Mucosa of rectum (tissue), 2 donors: Measurements from ENCODE around the gene LRRTM1.

Experiments
- H3K27ac ChIP-seq, 2 donors: one replicate each; pipeline ENCODE4 v1.7.0; 2013; ENCODE audit warnings: inconsistent platforms in 2 of 2, low read depth in 2 of 2, low read length in 2 of 2
- H3K27me3 ChIP-seq, 2 donors: one replicate each; pipeline ENCODE4 v1.7.0; 2013; ENCODE audit warnings: low read length in 2 of 2; ENCODE audit not compliant: control insufficient read depth in 2 of 2, insufficient read depth in 2 of 2
- H3K36me3 ChIP-seq, 2 donors: one replicate each; pipeline ENCODE4 v1.7.0; 2013; ENCODE audit warnings: low read length in 2 of 2; ENCODE audit not compliant: control insufficient read depth in 2 of 2, insufficient read depth in 2 of 2
- H3K4me1 ChIP-seq, 2 donors: one replicate each; pipeline ENCODE4 v1.7.0; 2013; ENCODE audit warnings: low read length in 2 of 2, mild to moderate bottlenecking in 1 of 2; ENCODE audit not compliant: control insufficient read depth in 2 of 2, insufficient read depth in 2 of 2
- H3K4me3 ChIP-seq, 2 donors: one replicate each; pipeline ENCODE4 v1.7.0; 2013; ENCODE audit warnings: low read length in 2 of 2
- H3K9ac ChIP-seq, 2 donors: one replicate each; pipeline ENCODE4 v1.7.0; 2013; ENCODE audit warnings: low read length in 2 of 2, low read depth in 1 of 2, mild to moderate bottlenecking in 1 of 2
- H3K9me3 ChIP-seq, 2 donors: one replicate each; pipeline ENCODE4 v1.7.0; 2013; ENCODE audit warnings: low read length in 2 of 2; ENCODE audit not compliant: control insufficient read depth in 2 of 2
- donor health status: healthy.
- donor health status: Normal muscosa, but diverticular disease.

LRRTM1 gene

GRCh38 chr2:80288576-80288975 is 16.0 kb downstream of the LRRTM1 start:
- Histone ChIP-seq H3K9me3 (no peaks in the 10 kb centered on the region), H3K27ac (no peak overlapping the region), H3K36me3 (no peaks in the 10 kb centered on the region), H3K9ac (no peak overlapping the region), H3K27me3 (no peaks in the 10 kb centered on the region), H3K4me3 (no peak overlapping the region), H3K4me1 (no peaks in the 10 kb centered on the region)

GRCh38 chr2:80281049-80281448 is 23.5 kb downstream of the LRRTM1 start:
- Histone ChIP-seq H3K4me3 (no peak overlapping the region), H3K9me3 (no peaks in the 10 kb centered on the region), H3K27me3 (no peaks in the 10 kb centered on the region), H3K27ac (no peak overlapping the region), H3K4me1 (no peaks in the 10 kb centered on the region), H3K9ac (no peak overlapping the region), H3K36me3 (no peaks in the 10 kb centered on the region)

GRCh38 chr2:80280598-80280997 is 24.0 kb downstream of the LRRTM1 start:
- Histone ChIP-seq H3K27ac (no peak overlapping the region), H3K4me1 (no peaks in the 10 kb centered on the region), H3K36me3 (no peaks in the 10 kb centered on the region), H3K9ac (no peak overlapping the region), H3K27me3 (no peaks in the 10 kb centered on the region), H3K9me3 (no peaks in the 10 kb centered on the region), H3K4me3 (no peak overlapping the region)

GRCh38 chr2:80269806-80270205 is 34.7 kb downstream of the LRRTM1 start:
- Histone ChIP-seq H3K36me3 (no peaks in the 10 kb centered on the region), H3K27me3 (no peaks in the 10 kb centered on the region), H3K9me3 (no peaks in the 10 kb centered on the region), H3K4me3 (no peak overlapping the region), H3K4me1 (no peaks in the 10 kb centered on the region), H3K9ac (no peak overlapping the region), H3K27ac (no peak overlapping the region)

- Histone ChIP-seq H3K9ac (no peak overlapping the region), H3K36me3 (no peaks in the 10 kb centered on the region), H3K4me3 (no peak overlapping the region), H3K9me3 (no peaks in the 10 kb centered on the region), H3K4me1 (no peaks in the 10 kb centered on the region), H3K27ac (no peak overlapping the region), H3K27me3 (no peaks in the 10 kb centered on the region)
Measured at GRCh38 chr2:80266231-80266630, 38.3 kb downstream of the LRRTM1 start.

- H3K27me3 ChIP-seq, result no peaks in the 10 kb centered on the region
- H3K4me1 ChIP-seq, result no peaks in the 10 kb centered on the region
- no peak overlapping the region for H3K9ac ChIP-seq
- no peak overlapping the region for H3K4me3 ChIP-seq
- H3K27ac ChIP-seq, result no peak overlapping the region
- H3K9me3 ChIP-seq, result no peaks in the 10 kb centered on the region
- H3K36me3 ChIP-seq, result no peaks in the 10 kb centered on the region
Measured at GRCh38 chr2:80259292-80259691, 45.3 kb downstream of the LRRTM1 start.

GRCh38 chr2:80258793-80259192 is 45.8 kb downstream of the LRRTM1 start:
- H3K4me3 ChIP-seq, result no peak overlapping the region
- H3K9ac ChIP-seq, result no peak overlapping the region
- H3K36me3 ChIP-seq, result no peaks in the 10 kb centered on the region
- no peak overlapping the region for H3K27ac ChIP-seq
- H3K4me1 ChIP-seq, result no peaks in the 10 kb centered on the region
- H3K9me3 ChIP-seq, result no peaks in the 10 kb centered on the region
- H3K27me3 ChIP-seq, result no peaks in the 10 kb centered on the region

- H3K4me1 ChIP-seq, result no peaks in the 10 kb centered on the region
- H3K4me3 ChIP-seq, result no peak overlapping the region
- no peaks in the 10 kb centered on the region for H3K9me3 ChIP-seq
- H3K9ac ChIP-seq, result no peak overlapping the region
- H3K36me3 ChIP-seq, result no peaks in the 10 kb centered on the region
- H3K27me3 ChIP-seq, result no peaks in the 10 kb centered on the region
- no peak overlapping the region for H3K27ac ChIP-seq
Measured at GRCh38 chr2:80258341-80258740, 46.2 kb downstream of the LRRTM1 start.

GRCh38 chr2:80257450-80257849 is 47.1 kb downstream of the LRRTM1 start:
- H3K9ac ChIP-seq, result no peak overlapping the region
- H3K9me3 ChIP-seq, result no peaks in the 10 kb centered on the region
- no peaks in the 10 kb centered on the region for H3K4me1 ChIP-seq
- no peaks in the 10 kb centered on the region for H3K36me3 ChIP-seq
- no peak overlapping the region for H3K4me3 ChIP-seq
- H3K27ac ChIP-seq, result no peak overlapping the region
- no peaks in the 10 kb centered on the region for H3K27me3 ChIP-seq

- Histone ChIP-seq H3K4me3 (no peak overlapping the region), H3K4me1 (no peaks in the 10 kb centered on the region), H3K9ac (no peak overlapping the region), H3K27ac (no peak overlapping the region), H3K27me3 (no peaks in the 10 kb centered on the region), H3K9me3 (no peaks in the 10 kb centered on the region), H3K36me3 (no peaks in the 10 kb centered on the region)
Measured at GRCh38 chr2:80256782-80257167, 47.8 kb downstream of the LRRTM1 start.
